Activated effector memory CD4-positive, alpha-beta T cell treated with anti-CD3 and anti-CD28 coated beads, Interleukin-2, amount 50 U/mL, for 16 hours (primary cell): ENCODE data around the gene GSTCD.

Experiments
- DNase-seq: peaks from one replicate; pipeline ENCODE4 v3.0.0-alpha.2; 2020

GSTCD gene

GRCh38 chr4:105895583-105896460 lies 187.2 kb downstream of the GSTCD start:
- no peak for DNase-seq

- DNase-seq = no peak
Measured at GRCh38 chr4:105896461-105896942, 187.9 kb downstream of the GSTCD start.
